ENCODE data around the gene DUSP8. TPM values are rescaled to one million over a fixed set of nuclear protein-coding genes. Genes with fewer than 3 reads are reported as not detected.
"Not testable (repeated sequence)": the region's sequence is repeated elsewhere in the genome, so short reads cannot be mapped to it uniquely, and the experiment has no call there.

DUSP8 gene
- polyA plus RNA-seq, 3 donors from 2014 or later = 0.07 TPM; not detected in 2

- Mint-ChIP-seq H3K4me3 (no peak within 1 kb of the TSS), H3K9me3 (no peaks in the 10 kb centered on the region), H3K27ac (no peak within 1 kb of the TSS), H3K27me3 (ENCODE audit: low read depth in 3 of 3) (peaks cover 1 to 20% (median 13%) of the 10 kb centered on the region in 3 donors), H3K36me3 (no peaks in the 10 kb centered on the region), H3K4me1 (no peaks in the 10 kb centered on the region)
- no peak for DNase-seq
These were observed 25.9 kb upstream of the DUSP8 start, which contains the start of gene KRTAP5-2 for GRCh38 chr11:1597994-1598380. Gene KRTAP5-2, minus strand, starts transcription at chr11:1598294. Its CDS starts 44 bp downstream, at chr11:1598250.

DNA sequence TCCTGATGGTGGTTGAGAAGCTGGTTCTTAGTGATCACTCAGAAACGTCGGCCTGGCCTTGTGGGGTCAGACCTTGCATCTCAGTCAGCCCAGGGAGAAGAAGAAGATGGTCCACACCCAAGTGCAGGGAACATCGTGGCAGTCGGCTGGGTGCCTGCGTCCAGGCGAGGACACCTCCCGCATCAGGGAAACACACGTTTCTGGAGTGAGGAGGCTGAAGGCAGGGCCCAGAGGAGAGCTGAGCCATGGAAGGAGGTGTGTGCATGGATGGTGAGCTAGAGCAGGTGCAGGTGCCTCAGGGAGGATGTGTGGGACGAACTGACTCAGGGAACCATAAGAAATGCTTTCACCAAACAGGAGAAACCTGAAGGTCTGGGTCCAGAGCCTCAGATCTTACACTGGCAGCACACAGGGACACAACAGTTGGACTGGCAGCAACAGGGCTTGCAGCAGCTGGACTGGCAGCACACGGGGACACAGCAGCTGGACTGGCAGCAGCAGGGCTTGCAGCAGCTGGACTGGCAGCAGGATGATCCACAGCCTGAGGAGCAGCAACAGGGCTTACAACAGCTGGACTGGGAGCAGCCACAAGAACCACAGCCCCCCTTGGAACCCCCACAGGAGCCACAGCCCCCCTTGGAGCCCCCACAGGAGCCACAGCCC lies 25.4 kb upstream of the DUSP8 start:
- Mint-ChIP-seq H3K36me3 (no peaks in the 10 kb centered on the region), H3K27me3 (ENCODE audit: low read depth in 3 of 3) (peaks cover 1 to 18% (median 13%) of the 10 kb centered on the region in 3 donors), H3K4me3 (no peak overlapping the region), H3K9me3 (no peaks in the 10 kb centered on the region), H3K27ac (no peak overlapping the region), H3K4me1 (no peaks in the 10 kb centered on the region)
- DNase-seq = no peak

- not testable (repeated sequence) for DNase-seq, H3K4me1 Mint-ChIP-seq, H3K4me3 Mint-ChIP-seq, H3K9me3 Mint-ChIP-seq, H3K27ac Mint-ChIP-seq, H3K36me3 Mint-ChIP-seq
- peaks cover 1 to 13% (median 11%) of the 10 kb centered on the region in 3 donors for H3K27me3 Mint-ChIP-seq (ENCODE audit: low read depth in 3 of 3)
These were observed 24.6 kb upstream of the DUSP8 start for GRCh38 chr11:1596576-1597121.

- H3K27ac Mint-ChIP-seq, H3K4me1 Mint-ChIP-seq, H3K9me3 Mint-ChIP-seq, H3K4me3 Mint-ChIP-seq, DNase-seq, H3K36me3 Mint-ChIP-seq: not testable (repeated sequence)
- peaks cover 1 to 13% (median 11%) of the 10 kb centered on the region in 3 donors for H3K27me3 Mint-ChIP-seq (ENCODE audit: low read depth in 3 of 3)
These were observed 24.0 kb upstream of the DUSP8 start for GRCh38 chr11:1595994-1596575.

DNA sequence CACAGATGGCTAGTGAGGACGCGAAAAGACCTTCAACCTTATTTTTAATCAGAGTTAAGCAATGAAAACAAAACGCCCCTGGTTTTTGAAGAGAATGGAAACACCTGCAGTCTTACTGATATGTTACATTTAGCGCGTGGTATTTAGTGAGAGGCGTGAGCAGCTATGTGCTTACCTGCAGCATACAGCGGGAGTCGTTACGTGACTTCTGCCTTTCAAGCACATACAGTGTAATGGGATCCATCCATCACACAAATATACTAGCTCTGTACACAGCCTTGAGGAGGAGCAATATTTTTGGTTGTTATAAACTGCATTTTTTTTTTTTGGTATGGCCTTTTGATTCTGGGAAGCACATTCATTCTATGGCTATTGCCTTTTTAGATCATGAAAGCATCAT lies 20.6 kb upstream of the DUSP8 start:
- H3K9me3 Mint-ChIP-seq = peaks cover 0 to 2% (median 0%) of the 10 kb centered on the region in 6 donors
- peaks cover 23 to 25% of the 10 kb centered on the region in 2 donors for H3K4me1 Mint-ChIP-seq
- no peak for DNase-seq
- peaks cover 0 to 5% (median 5%) of the 10 kb centered on the region in 3 donors for H3K36me3 Mint-ChIP-seq
- H3K27me3 Mint-ChIP-seq (ENCODE audit: low read depth in 3 of 3) = peaks cover 0 to 11% (median 10%) of the 10 kb centered on the region in 3 donors
- H3K4me3 Mint-ChIP-seq = no peak overlapping the region
- H3K27ac Mint-ChIP-seq = peak overlapping the region in 1 of 6 donors; percentile 1

GRCh38 chr11:1589996-1590395 lies 17.9 kb upstream of the DUSP8 start:
- DNase-seq = no peak
- Mint-ChIP-seq H3K9me3 (peaks cover 0 to 2% (median 0%) of the 10 kb centered on the region in 6 donors), H3K27ac (peak overlapping the region in 4 of 6 donors; percentile 36 to 76 (median 58)), H3K4me1 (peaks cover 25 to 30% of the 10 kb centered on the region in 2 donors), H3K4me3 (peak overlapping the region in 3 of 5 donors; percentile 35 to 59 (median 46)), H3K36me3 (peaks cover 0 to 5% (median 5%) of the 10 kb centered on the region in 3 donors), H3K27me3 (ENCODE audit: low read depth in 3 of 3) (peaks cover under 1 to 5% (median 4%) of the 10 kb centered on the region in 3 donors)

DNA sequence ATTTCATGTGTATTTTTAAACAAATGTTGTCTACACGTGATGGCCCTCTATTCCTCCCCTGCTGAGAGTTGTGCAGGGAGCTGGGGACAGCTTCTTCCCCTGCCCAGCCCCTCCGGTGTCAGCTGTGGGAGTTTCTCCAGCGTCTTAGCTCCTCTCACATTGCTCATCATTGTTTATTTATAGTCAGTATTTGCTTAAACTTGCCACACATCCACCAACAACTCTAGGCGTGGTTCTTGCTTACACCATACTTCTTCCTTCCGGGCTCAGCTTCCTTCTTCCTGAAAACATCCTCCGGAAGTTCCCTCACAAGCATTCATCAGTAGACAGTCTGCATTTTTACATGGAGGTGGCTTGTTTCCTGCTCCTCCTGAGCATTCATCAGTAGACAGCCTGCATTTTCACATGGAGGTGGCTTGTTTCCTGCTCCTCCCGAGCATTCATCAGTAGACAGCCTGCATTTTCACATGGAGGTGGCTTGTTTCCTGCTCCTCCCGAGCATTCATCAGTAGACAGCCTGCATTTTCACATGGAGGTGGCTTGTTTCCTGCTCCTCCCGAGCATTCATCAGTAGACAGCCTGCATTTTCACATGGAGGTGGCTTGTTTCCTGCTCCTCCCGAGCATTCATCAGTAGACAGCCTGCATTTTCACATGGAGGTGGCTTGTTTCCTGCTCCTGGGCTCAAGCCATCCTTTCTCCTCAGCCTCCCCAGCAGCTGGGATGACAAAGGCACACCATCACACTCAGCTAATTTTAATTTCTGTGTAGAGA lies 17.3 kb upstream of the DUSP8 start:
- peaks cover 31 to 35% of the 10 kb centered on the region in 2 donors for H3K4me1 Mint-ChIP-seq
- peak overlapping the region; percentile 78 to 89 (median 86) for H3K27ac Mint-ChIP-seq
- H3K27me3 Mint-ChIP-seq (ENCODE audit: low read depth in 3 of 3); H3K36me3 Mint-ChIP-seq; H3K9me3 Mint-ChIP-seq: not testable (repeated sequence)
- H3K4me3 Mint-ChIP-seq = peak overlapping the region; percentile 73 to 90 (median 79)
- peak in 1 of 3 donors; percentile 25 for DNase-seq

- H3K27ac Mint-ChIP-seq = no peak overlapping the region
- H3K4me1 Mint-ChIP-seq = peaks cover 37 to 39% of the 10 kb centered on the region in 2 donors
- peaks cover 3 to 9% (median 6%) of the 10 kb centered on the region in 3 donors for H3K27me3 Mint-ChIP-seq (ENCODE audit: low read depth in 3 of 3)
- H3K36me3 Mint-ChIP-seq = peaks cover 0 to 5% (median 5%) of the 10 kb centered on the region in 3 donors
- H3K9me3 Mint-ChIP-seq = peaks cover 0 to 2% (median 0%) of the 10 kb centered on the region in 6 donors
- no peak for DNase-seq
- no peak overlapping the region for H3K4me3 Mint-ChIP-seq
These were observed 14.6 kb upstream of the DUSP8 start for GRCh38 chr11:1586699-1587098.

GRCh38 chr11:1584661-1585370 lies 12.7 kb upstream of the DUSP8 start, which contains the start of gene KRTAP5-1:
Gene KRTAP5-1, minus strand, starts transcription at chr11:1585283. Its CDS starts 34 bp downstream, at chr11:1585249.
- peak within 1 kb of the TSS in 1 of 5 donors; percentile 23 for H3K4me3 Mint-ChIP-seq
- not testable (repeated sequence) for DNase-seq; H3K27ac Mint-ChIP-seq; H3K9me3 Mint-ChIP-seq; H3K36me3 Mint-ChIP-seq; H3K27me3 Mint-ChIP-seq (ENCODE audit: low read depth in 3 of 3)
- peaks cover 31 to 34% of the 10 kb centered on the region in 2 donors for H3K4me1 Mint-ChIP-seq

DNA sequence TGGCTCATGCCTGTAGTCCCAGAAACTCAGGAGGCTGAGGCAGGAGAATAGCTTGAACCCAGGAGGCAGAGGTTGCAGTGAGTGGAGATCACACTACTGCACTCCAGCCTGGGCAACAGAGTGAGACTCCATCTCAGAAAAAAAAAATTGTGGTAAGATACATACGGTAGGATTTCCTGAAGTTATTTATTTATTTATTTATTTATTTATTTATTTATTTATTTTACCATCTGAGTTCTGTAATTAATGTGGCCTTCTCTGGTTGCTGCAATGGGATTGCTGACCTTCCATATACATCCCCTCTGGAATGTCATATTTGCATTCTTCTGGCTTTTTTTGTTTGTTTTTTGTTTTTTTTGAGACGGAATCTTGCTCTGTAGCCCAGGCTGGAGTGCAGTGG lies 10.8 kb upstream of the DUSP8 start:
- not testable (repeated sequence) for H3K4me3 Mint-ChIP-seq, H3K27ac Mint-ChIP-seq, DNase-seq, H3K9me3 Mint-ChIP-seq, H3K36me3 Mint-ChIP-seq
- Mint-ChIP-seq H3K27me3 (ENCODE audit: low read depth in 3 of 3) (peaks cover 3 to 14% (median 6%) of the 10 kb centered on the region in 3 donors), H3K4me1 (peaks cover 14 to 18% of the 10 kb centered on the region in 2 donors)

- Mint-ChIP-seq H3K4me1 (peaks cover 12 to 16% of the 10 kb centered on the region in 2 donors), H3K27me3 (ENCODE audit: low read depth in 3 of 3) (peaks cover 3 to 14% (median 6%) of the 10 kb centered on the region in 3 donors), H3K4me3 (no peak overlapping the region), H3K36me3 (peaks cover 0 to 6% (median 0%) of the 10 kb centered on the region in 3 donors), H3K9me3 (peaks cover 0 to 5% (median 1%) of the 10 kb centered on the region in 6 donors), H3K27ac (no peak overlapping the region)
- no peak for DNase-seq
These were observed 9.9 kb upstream of the DUSP8 start for GRCh38 chr11:1581976-1582375.

DNA sequence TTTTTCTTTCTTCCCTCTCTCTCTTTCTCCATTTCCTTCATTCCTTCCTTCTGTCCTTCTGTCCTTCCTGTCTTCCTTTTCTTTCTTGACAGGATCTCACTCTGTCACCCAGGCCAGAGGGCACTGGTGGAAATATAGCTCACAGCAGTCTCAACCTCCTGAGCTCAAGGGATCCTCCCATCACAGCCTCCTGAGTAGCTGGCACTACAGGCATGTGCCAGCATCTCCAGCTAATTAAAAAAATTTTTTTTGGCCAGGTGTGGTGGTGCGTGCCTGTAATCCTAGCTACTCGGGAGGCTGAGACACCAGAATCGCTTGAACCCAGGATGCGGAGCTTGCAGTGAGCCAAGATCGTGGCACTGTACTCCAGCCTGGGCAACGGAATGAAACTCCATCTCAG lies 4.8 kb upstream of the DUSP8 start:
- peaks cover 0 to 5% (median 1%) of the 10 kb centered on the region in 6 donors for H3K9me3 Mint-ChIP-seq
- no peak for DNase-seq
- H3K27ac Mint-ChIP-seq = peak overlapping the region in 1 of 6 donors; percentile 40
- H3K36me3 Mint-ChIP-seq = peaks cover 0 to 6% (median 0%) of the 10 kb centered on the region in 3 donors
- H3K4me3 Mint-ChIP-seq = peak overlapping the region in 3 of 5 donors; percentile 18 to 51 (median 26)
- peaks cover 5 to 8% of the 10 kb centered on the region in 2 donors for H3K4me1 Mint-ChIP-seq
- H3K27me3 Mint-ChIP-seq (ENCODE audit: low read depth in 3 of 3) = peaks cover 10 to 16% (median 10%) of the 10 kb centered on the region in 3 donors

- not testable (repeated sequence) for DNase-seq, H3K9me3 Mint-ChIP-seq, H3K36me3 Mint-ChIP-seq, H3K27ac Mint-ChIP-seq
- peaks cover 5 to 10% of the 10 kb centered on the region in 2 donors for H3K4me1 Mint-ChIP-seq
- peaks cover 10 to 16% (median 12%) of the 10 kb centered on the region in 3 donors for H3K27me3 Mint-ChIP-seq (ENCODE audit: low read depth in 3 of 3)
- peak overlapping the region in 3 of 5 donors; percentile 39 to 61 (median 50) for H3K4me3 Mint-ChIP-seq
These were observed 3.7 kb upstream of the DUSP8 start for GRCh38 chr11:1575756-1576155.
